Colonic mucosa (tissue), 4 donors: ENCODE results near the gene AK1. TPM values are rescaled to one million over a fixed set of nuclear protein-coding genes. Genes with fewer than 3 reads are reported as not detected.

Experiments
- DNase-seq: peaks from one replicate; pipeline ENCODE4 v3.0.0-alpha.2; 2020
- H3K27ac ChIP-seq: fragments of 200-600 bp; one replicate; pipeline ENCODE4 v1.8.0; 2021
- H3K27me3 ChIP-seq: fragments of 200-600 bp; one replicate; pipeline ENCODE4 v1.8.0; 2021
- H3K36me3 ChIP-seq: fragments of 200-600 bp; one replicate; pipeline ENCODE4 v1.8.0; 2021
- H3K4me1 ChIP-seq: fragments of 200-600 bp; one replicate; pipeline ENCODE4 v1.8.0; 2021; ENCODE audit warnings: mild to moderate bottlenecking
- H3K4me3 ChIP-seq: fragments of 200-600 bp; one replicate; pipeline ENCODE4 v1.8.0; 2021
- H3K9ac ChIP-seq, 2 donors: one replicate each; pipeline ENCODE4 v1.7.0; 2013; ENCODE audit warnings: control low read depth in 2 of 2, low read depth in 2 of 2, low read length in 2 of 2
- H3K9me3 ChIP-seq: fragments of 200-600 bp; one replicate; pipeline ENCODE4 v1.8.0; 2021
- intact Hi-C: fragments of 100-400 bp; cut with DNase I; formaldehyde crosslinking; loops from one replicate; pipeline ENCODE4 v1.14.1; 2022
- total RNA-seq, 2 donors: library from RNA; stranded (reverse); fragmentation: NEBNext Ultra II Directional in 1 of 2; extraction: Animal tissue kit (Norgen Biotek cat#: 25700) in 1 of 2; gene quantifications; one replicate each; pipeline ENCODE4 v1.2.1, GENCODE V29; 2021
- TF ChIP-seq, protein P1 (sequence below): fragments of 200-600 bp; IDR thresholded peaks from one replicate; pipeline ENCODE4 v1.8.0; 2022; ENCODE audit warnings: antibody characterized with exemption, mild to moderate bottlenecking
- donor health status: healthy.
- donor health status: DM: no; HTN: no; CAD: no.
- donor health status: DM: no; HTN: no; CAD: no.

The AK1 gene
- total RNA-seq, 2 donors from 2014 or later, result 159 to 166 TPM

- Histone ChIP-seq H3K27me3 (no peaks in the 10 kb centered on the region), H3K27ac (no peak overlapping the region), H3K9me3 (no peaks in the 10 kb centered on the region), H3K9ac (no peak overlapping the region), H3K36me3 (no peaks in the 10 kb centered on the region), H3K4me3 (no peak overlapping the region), H3K4me1 (peaks cover 8% of the 10 kb centered on the region)
- TF ChIP-seq, protein P1, sequence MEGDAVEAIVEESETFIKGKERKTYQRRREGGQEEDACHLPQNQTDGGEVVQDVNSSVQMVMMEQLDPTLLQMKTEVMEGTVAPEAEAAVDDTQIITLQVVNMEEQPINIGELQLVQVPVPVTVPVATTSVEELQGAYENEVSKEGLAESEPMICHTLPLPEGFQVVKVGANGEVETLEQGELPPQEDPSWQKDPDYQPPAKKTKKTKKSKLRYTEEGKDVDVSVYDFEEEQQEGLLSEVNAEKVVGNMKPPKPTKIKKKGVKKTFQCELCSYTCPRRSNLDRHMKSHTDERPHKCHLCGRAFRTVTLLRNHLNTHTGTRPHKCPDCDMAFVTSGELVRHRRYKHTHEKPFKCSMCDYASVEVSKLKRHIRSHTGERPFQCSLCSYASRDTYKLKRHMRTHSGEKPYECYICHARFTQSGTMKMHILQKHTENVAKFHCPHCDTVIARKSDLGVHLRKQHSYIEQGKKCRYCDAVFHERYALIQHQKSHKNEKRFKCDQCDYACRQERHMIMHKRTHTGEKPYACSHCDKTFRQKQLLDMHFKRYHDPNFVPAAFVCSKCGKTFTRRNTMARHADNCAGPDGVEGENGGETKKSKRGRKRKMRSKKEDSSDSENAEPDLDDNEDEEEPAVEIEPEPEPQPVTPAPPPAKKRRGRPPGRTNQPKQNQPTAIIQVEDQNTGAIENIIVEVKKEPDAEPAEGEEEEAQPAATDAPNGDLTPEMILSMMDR, result no peak
- intact Hi-C loops, result no loop called here
- no peak for DNase-seq
These were observed 20.8 kb downstream of the AK1 start for GRCh38 chr9:127856729-127857116.

DNA sequence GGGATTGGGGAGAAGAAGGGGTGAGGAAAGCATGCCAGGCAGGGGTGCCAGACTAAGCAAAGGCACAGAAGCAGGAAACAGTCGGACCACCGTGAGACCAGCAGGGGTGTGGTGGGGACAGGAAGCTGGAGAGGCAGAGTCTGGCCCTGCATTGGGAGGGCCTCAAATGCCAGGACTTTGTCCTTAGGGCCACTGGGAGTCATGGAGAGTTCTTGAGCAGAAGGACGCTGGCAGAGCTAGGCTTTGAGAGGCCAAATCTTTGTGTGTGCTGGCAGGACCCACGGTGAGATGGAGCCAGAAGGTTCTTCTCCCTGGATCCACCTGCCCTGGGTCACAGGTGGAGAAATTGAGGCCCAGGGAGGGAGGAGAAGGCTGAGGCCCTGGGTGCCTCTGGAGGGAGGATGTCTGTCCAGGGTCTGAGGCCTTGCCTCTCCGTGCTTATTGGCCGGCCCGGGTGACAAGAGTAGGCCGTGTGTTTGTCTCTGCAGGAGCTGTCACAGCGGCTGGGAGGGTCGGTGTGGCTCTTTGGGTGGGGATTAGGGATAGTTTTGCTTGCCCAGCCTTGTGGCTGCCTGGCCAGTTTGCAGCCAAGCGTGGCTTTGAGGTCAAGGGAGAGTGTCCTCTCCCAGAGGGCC, 21.3 kb downstream of the AK1 start:
- no peak overlapping the region for H3K4me3 ChIP-seq
- intact Hi-C loops, result no loop called here
- peaks cover 8% of the 10 kb centered on the region for H3K4me1 ChIP-seq

DNA sequence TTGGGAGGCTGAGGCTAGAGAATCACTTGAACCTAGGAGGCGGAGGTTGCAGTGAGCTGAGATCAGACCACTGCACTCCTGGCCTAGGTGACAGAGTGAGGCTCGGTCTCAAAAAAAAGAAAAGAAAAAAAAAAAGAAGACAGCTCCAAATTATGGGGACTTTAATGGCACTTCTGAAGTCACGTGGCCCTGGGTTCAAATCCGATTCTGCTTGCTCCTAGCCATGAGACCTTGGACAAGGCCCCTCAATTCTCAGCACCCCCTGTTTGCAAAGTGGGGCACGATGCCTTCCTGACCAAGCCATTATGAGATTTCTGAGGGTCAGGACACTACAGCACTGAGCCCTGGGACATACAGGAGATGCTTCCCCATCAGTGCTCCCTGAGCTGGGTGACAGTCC, 22.0 kb downstream of the AK1 start:
- intact Hi-C loops, result no loop called here
- H3K36me3 ChIP-seq, result no peaks in the 10 kb centered on the region
- peaks cover 8% of the 10 kb centered on the region for H3K4me1 ChIP-seq
- H3K27ac ChIP-seq, result no peak overlapping the region
- TF ChIP-seq, protein P1, result no peak
- H3K4me3 ChIP-seq, result no peak overlapping the region
- peak overlapping the region in 1 of 2 donors; percentile 32 for H3K9ac ChIP-seq
- H3K27me3 ChIP-seq, result no peaks in the 10 kb centered on the region
- DNase-seq, result no peak
- H3K9me3 ChIP-seq, result no peaks in the 10 kb centered on the region

More for the DNA sequence above, 21.3 kb downstream of the AK1 start:
- H3K9ac ChIP-seq, result peak overlapping the region in 1 of 2 donors; percentile 32
- TF ChIP-seq, protein P1, result no peak
- H3K27me3 ChIP-seq, result no peaks in the 10 kb centered on the region
- H3K36me3 ChIP-seq, result no peaks in the 10 kb centered on the region
- H3K27ac ChIP-seq, result no peak overlapping the region
- H3K9me3 ChIP-seq, result no peaks in the 10 kb centered on the region
- DNase-seq, result no peak

DNA sequence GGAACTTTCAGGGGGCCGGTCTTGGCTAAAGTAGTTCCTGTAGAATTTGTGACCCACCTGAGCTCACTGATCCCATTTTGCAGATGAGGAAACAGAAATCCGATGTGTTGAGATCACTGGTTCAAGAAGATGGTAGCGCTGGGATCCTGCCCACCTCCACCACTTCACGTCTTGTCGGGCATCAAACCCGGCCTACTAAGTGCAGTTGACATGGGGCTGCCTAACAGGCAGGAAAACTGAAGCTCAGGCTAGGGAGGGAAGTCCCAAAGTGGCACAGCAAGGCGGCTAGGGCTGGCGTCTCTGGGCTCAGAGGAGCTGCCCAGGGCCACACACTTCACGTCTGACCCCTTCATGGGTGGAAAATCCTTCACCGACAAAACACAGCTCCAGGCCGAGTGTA, 22.5 kb downstream of the AK1 start:
- Histone ChIP-seq H3K36me3 (no peaks in the 10 kb centered on the region), H3K4me1 (peaks cover 8% of the 10 kb centered on the region), H3K9ac (peak overlapping the region in 1 of 2 donors; percentile 12), H3K27ac (peak overlapping the region; percentile 74), H3K9me3 (no peaks in the 10 kb centered on the region), H3K27me3 (no peaks in the 10 kb centered on the region), H3K4me3 (peak overlapping the region; percentile 37)
- no peak for DNase-seq
- TF ChIP-seq, protein P1, result no peak
- intact Hi-C loops, result no loop called here

DNA sequence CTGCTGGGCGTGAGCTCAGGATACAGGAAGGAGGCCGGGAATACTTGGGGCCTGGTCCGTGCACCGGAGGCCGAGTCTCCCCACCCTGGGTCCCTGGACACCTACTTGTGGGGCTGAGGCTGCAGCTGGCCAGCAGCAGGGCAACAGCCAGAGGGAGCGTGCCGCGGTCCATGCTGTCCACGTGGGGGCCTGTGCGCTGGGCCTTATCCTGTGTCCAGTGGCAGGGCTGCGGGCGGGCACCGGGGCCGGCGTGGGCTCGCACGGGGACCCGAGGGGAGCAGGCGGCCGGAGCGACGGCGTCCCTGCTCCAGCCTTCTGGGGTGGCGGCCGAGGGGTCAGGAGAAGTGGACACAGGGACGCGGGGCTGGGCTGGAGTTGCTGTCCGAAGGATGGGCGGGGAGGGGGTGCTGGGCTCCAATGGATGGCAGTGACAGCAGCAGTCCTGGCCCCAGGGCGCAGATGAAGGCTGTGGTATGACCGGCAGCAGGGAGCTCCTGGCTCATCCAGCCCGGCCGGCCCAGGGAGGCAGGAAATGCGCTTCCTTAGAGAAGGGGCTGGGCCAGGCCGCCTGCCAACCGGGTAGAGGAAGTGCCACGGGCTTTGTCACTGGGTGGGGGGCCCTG, 23.2 kb downstream of the AK1 start, which contains the start of gene ENG:
ENG (minus strand) TSS at position 475 of the 623 bp plus-strand sequence; CDS start at position 172, 303 bp downstream.
- Histone ChIP-seq H3K9me3 (peaks cover 3% of the 10 kb centered on the region), H3K27ac (peak within 1 kb of the TSS; percentile 74), H3K4me1 (peaks cover 8% of the 10 kb centered on the region), H3K4me3 (peak within 1 kb of the TSS; percentile 37), H3K27me3 (no peaks in the 10 kb centered on the region), H3K9ac (peak within 1 kb of the TSS; percentile 12 to 86), H3K36me3 (no peaks in the 10 kb centered on the region)
- intact Hi-C loops, result no loop called here
- DNase-seq, result peak; percentile 64
- TF ChIP-seq, protein P1, result no peak
